ENCODE results near the gene SOCS6. TPM values are rescaled to one million over a fixed set of nuclear protein-coding genes. Genes with fewer than 3 reads are reported as not detected.

Gene SOCS6
- total and polyA plus RNA-seq, 2 donors (not counting 3 experiments of a cell fraction or from before 2014, with no cell fraction given), result 8.6 to 15.0 TPM

- Histone ChIP-seq H3K4me1 (ENCODE audit: control insufficient read depth, extremely low read depth, insufficient read depth, low read length) (peaks cover 13% of the 10 kb centered on the region), H3K27me3 (ENCODE audit: control insufficient read depth in 2 of 2, insufficient read depth in 2 of 2, low read length in 2 of 2) (no peaks in the 10 kb centered on the region), H3K4me3 (replicated peaks in 1 of 3; ENCODE audit: insufficient read depth in 1 of 3, low read depth in 1 of 3, low read length in 3 of 3) (no peak overlapping the region), H3K27ac (ENCODE audit: insufficient read depth, low read depth, low read length) (peak overlapping the region; percentile 40), H3K9ac (replicated peaks; ENCODE audit: extremely low read depth, insufficient read depth, low read length) (no peak overlapping the region), H3K9me3 (replicated peaks; ENCODE audit: control insufficient read depth, insufficient read depth, low read length) (no peaks in the 10 kb centered on the region), H3K9me1 (replicated peaks; ENCODE audit: control insufficient read depth, extremely low read depth, insufficient read depth, low read length) (no peaks in the 10 kb centered on the region), H3K36me3 (ENCODE audit: control insufficient read depth in 2 of 2, extremely low read depth in 1 of 2, insufficient read depth in 2 of 2, low read length in 2 of 2) (peaks cover 0 to 10% of the 10 kb centered on the region in 2 experiments), H3K4me2 (ENCODE audit: insufficient read depth, low read length) (peak overlapping the region; percentile 56), H2AFZ (ENCODE audit: low read depth, low read length) (no peak overlapping the region), H4K20me1 (replicated peaks; ENCODE audit: control insufficient read depth, extremely low read depth, insufficient read depth, low read length) (no peaks in the 10 kb centered on the region), H3K79me2 (ENCODE audit: control insufficient read depth, insufficient read depth, low read length) (peaks cover 17% of the 10 kb centered on the region)
- intact Hi-C loops (cut with micrococcal nuclease), result no loop called here
- POLR2A ChIA-PET, result no interaction called here
- BruUV-seq (replicated peaks), result no TSS peak
- CTCF ChIA-PET, result interaction anchor here (0.9 to 3.1 kb wide), 6 partner anchors 8 to 133 kb away, joined by 3 to 14 read pairs (median 5); no protein-coding TSS in a partner anchor
- dilution Hi-C loops (cut with MboI; ENCODE audit: extremely low pct_ligation_motif_present, low sequenced_read_pairs), result no loop called here
- TF ChIP-seq JUN (IDR thresholded peaks at IDR 0.05; ENCODE audit: borderline replicate concordance, insufficient read depth, insufficient read length, low read depth), result peak; percentile 24
- TF ChIP-seq MYC (IDR thresholded peaks at IDR 0.05; ENCODE audit: low read depth, low read length), result no peak
- DNase-seq (ENCODE audit: low read depth, low spot score) (peak; percentile 73), FAIRE-seq (no peak)
Observed at GRCh38 chr18:70329071-70329470, 40.2 kb downstream of the SOCS6 start.

GRCh38 chr18:70330887-70331286 lies 42.0 kb downstream of the SOCS6 start:
- H3K9me3 ChIP-seq (replicated peaks; ENCODE audit: control insufficient read depth, insufficient read depth, low read length), result no peaks in the 10 kb centered on the region
- H3K9me1 ChIP-seq (replicated peaks; ENCODE audit: control insufficient read depth, extremely low read depth, insufficient read depth, low read length), result no peaks in the 10 kb centered on the region
- H3K4me2 ChIP-seq (ENCODE audit: insufficient read depth, low read length), result no peak overlapping the region
- H3K27me3 ChIP-seq (ENCODE audit: control insufficient read depth in 2 of 2, insufficient read depth in 2 of 2, low read length in 2 of 2), result no peaks in the 10 kb centered on the region
- DNase-seq (ENCODE audit: low read depth, low spot score) (no peak), FAIRE-seq (no peak)
- H3K79me2 ChIP-seq (ENCODE audit: control insufficient read depth, insufficient read depth, low read length), result peaks cover 5% of the 10 kb centered on the region
- H2AFZ ChIP-seq (ENCODE audit: low read depth, low read length), result no peak overlapping the region
- CTCF ChIA-PET, result interaction anchor here (0.8 to 1.1 kb wide), 2 partner anchors 11 to 103 kb away, joined by 3 to 4 read pairs; no protein-coding TSS in a partner anchor
- H3K36me3 ChIP-seq (ENCODE audit: control insufficient read depth in 2 of 2, extremely low read depth in 1 of 2, insufficient read depth in 2 of 2, low read length in 2 of 2), result no peaks in the 10 kb centered on the region
- BruUV-seq (replicated peaks), result no TSS peak
- no peak overlapping the region for H3K27ac ChIP-seq (ENCODE audit: insufficient read depth, low read depth, low read length)
- POLR2A ChIA-PET, result no interaction called here
- no peak overlapping the region for H3K4me3 ChIP-seq (replicated peaks in 1 of 3; ENCODE audit: insufficient read depth in 1 of 3, low read depth in 1 of 3, low read length in 3 of 3)
- dilution Hi-C loops (cut with MboI; ENCODE audit: extremely low pct_ligation_motif_present, low sequenced_read_pairs) (no loop called here), intact Hi-C loops (cut with micrococcal nuclease) (loop anchor here (5.0 kb wide), 1 partner anchor 34 kb away; no protein-coding TSS in a partner anchor)
- TF ChIP-seq CTCF (IDR thresholded peaks at IDR 0.05; ENCODE audit: extremely low read depth in 1 of 2, insufficient read depth in 1 of 2, low read depth in 1 of 2, low read length in 2 of 2), result no peak
- TF ChIP-seq GATA2 (IDR thresholded peaks at IDR 0.05; ENCODE audit: insufficient read depth, insufficient read length, low read depth, low read length), result no peak
- no peak for TF ChIP-seq EZH2 (IDR thresholded peaks at IDR 0.05; ENCODE audit: borderline replicate concordance, low read depth, low read length, severe bottlenecking)
- no peak for TF ChIP-seq MYC (IDR thresholded peaks at IDR 0.05; ENCODE audit: low read depth, low read length)
- TF ChIP-seq POLR2A (IDR thresholded peaks at IDR 0.05; ENCODE audit: low read depth, low read length), result no peak
- no peak for TF ChIP-seq MAX (IDR thresholded peaks at IDR 0.05; ENCODE audit: insufficient read depth, insufficient read length)
- no peak for TF ChIP-seq POLR2AphosphoS5 (IDR thresholded peaks at IDR 0.05; ENCODE audit: insufficient read depth, low read depth, low read length)
- no peak for TF ChIP-seq JUN (IDR thresholded peaks at IDR 0.05; ENCODE audit: borderline replicate concordance, insufficient read depth, insufficient read length, low read depth)
- TF ChIP-seq FOS (IDR thresholded peaks at IDR 0.05; ENCODE audit: borderline replicate concordance, insufficient read depth, low read length), result no peak
- H4K20me1 ChIP-seq (replicated peaks; ENCODE audit: control insufficient read depth, extremely low read depth, insufficient read depth, low read length), result no peaks in the 10 kb centered on the region
- no peak overlapping the region for H3K9ac ChIP-seq (replicated peaks; ENCODE audit: extremely low read depth, insufficient read depth, low read length)
- peaks cover 13% of the 10 kb centered on the region for H3K4me1 ChIP-seq (ENCODE audit: control insufficient read depth, extremely low read depth, insufficient read depth, low read length)

Measured in endothelial cell of umbilical vein (primary cell).